AG08395 (cell line): ENCODE data around the gene CREB3L4.
"Not testable (repeated sequence)": the region's sequence is repeated elsewhere in the genome, so short reads cannot be mapped to it uniquely, and the experiment has no call there.

ENCODE experiments used
- DNase-seq: peaks from one replicate; pipeline ENCODE4 v3.0.0; 2012; ENCODE audit warnings: mixed read lengths, low spot score

The CREB3L4 gene

DNA sequence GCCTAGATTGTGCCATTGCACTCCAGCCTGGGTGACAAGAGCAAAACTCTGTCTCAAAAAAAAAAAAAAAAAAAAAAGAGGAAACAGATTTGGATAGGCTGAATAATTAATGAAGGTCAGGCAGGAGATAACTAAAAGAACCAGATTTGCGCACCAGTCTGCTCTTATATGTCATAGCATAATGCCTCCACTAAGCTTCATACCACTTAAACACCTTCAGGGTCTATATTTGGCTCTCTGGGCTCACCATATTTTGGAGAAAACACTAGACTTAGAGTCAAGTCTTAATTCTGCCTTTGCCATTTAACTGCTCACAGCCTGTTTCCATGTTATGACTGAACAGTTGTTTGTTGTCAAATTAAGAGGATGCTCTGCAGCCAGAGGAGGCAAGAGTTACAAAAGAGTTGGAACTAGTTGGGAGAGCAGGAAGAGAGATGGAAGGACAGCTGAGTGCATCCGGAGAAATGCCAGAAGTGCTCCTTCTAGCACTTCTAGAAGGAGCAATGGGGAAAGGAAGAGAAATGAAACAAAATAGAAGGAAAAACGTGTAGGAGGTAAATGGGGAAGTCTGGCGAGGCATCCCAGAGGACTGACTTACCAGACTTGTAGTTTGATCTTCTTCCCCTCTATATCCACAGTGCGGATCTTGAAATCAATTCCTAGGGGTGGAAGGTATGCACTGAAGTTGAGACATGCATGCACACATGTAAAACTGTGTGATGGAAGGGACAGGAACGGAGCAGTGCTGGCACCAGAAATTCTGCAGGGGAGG lies 16.6 kb downstream of the CREB3L4 start:
- DNase-seq = no peak

DNA sequence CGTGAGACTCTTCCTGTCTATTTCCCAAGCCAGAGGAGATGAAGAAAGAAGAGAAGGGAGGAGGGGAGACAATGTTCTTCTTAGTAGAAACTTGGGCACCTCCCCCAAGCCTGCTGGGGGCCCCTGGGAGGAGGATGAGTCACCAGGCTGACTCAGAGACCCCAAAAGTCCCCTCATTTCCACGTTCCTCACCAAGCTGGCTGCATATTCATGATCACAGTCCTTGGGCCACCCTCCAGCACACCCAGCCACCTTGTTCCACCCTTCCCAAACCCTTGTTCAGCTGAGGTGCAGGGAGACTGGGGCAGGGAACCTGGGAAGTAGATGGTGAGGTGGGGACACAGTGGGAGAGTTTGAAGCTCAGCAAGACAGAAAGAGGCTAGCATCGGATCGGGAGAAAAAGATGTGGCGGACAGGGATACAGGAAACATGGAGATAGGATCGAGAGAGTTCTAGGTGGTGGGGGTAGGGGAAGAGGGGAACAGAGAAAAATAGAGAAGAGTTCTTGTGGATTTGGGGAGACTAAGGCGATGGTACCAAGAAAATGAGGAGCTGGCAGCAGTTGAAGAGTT lies 17.7 kb downstream of the CREB3L4 start:
- peak; percentile 67 for DNase-seq

DNA sequence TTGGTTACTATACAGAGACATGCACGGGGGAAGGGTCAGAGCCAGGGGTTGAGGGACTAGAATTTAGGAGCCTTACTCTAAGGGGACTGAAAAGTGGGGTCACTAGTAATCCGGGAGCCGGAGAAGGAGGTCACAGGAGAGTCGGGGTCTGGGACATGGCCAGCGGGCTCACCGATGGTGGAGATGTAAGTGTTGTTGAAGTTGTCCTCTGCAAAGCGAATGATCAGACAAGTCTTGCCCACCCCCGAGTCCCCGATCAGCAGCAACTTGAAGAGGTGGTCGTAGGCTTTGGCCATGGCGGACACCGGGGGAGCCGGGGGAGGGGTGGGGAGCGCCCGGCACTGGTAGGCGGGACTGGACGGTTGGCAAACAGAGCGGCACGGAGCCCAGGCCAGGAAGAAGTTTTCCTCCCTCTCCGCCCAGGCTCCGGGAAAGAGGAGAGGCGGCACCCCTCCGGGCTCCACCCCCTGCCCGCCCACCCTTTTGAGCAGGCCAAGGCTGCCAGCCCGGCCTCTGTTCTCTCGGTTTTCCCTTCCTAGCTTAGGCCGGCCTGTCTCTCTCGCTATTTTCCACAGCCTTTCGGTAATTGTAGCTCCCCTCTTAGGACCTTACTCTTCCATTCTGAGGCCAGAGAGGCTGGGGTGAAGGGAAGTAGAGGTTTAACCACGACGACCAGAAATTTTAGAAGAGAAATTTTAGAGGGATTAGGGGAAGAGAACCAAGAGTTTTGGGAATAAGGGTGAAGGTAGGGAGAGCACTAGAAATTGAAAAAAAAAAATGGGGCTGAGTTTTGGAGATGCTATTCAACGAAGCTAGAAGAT lies 18.4 kb downstream of the CREB3L4 start, which contains the start of gene RAB13:
Gene RAB13 (minus strand): TSS at position 399 of the 821 bp plus-strand sequence. CDS start 103 bp downstream, at position 296.
- DNase-seq = peak; percentile 95

DNA sequence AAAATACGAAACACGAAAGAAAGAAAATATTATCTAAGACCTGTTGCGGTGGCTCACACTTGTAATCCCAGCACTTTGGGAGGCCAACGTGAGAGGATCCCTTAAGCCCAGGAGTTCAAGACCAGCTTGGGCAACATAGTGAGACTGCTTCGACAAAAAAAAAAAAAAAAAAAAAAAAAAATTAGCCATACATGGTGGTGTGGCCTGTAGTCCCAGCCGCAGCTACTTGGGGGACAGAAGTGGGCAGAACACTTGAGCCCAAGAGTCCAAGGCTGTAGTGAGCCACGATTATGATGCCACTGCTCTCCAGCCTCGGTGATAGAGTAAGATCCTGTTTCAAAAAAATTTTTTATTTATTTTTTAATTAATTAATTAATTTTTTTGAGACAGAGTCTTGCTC lies 19.9 kb downstream of the CREB3L4 start:
- DNase-seq = no peak

DNA sequence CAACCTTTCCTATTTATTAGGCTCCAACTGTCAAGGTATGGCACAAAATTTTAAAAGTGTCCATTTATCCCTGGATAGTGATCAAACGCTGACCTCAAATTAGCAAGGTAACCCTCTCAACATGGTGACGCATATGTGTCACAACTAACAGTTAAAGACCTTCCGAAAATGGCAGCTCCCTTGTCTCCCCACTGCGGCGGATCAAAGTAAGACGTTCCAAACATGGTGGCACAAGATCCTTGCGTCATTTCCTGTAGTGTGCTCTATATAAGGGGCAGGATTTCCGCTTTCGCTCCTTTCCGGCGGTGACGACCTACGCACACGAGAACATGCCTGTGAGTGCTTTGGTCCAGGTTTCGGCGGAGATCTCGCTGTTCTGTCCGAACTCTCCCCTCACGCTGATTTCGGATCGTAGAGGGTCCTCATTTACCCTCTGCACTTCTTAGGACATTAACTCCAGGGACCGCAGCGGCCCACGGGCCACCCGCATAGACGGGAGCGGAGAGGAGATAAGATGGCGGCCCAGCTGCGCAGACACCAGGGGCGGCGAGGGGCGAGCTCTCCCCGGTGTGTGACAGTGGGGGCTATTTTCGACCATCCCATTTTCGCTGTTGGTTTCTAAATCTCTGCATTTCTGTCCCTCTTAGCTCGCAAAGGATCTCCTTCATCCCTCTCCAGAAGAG lies 22.9 kb downstream of the CREB3L4 start, which contains the start of gene RPS27:
Gene RPS27 (plus strand): TSS at position 295 of the 683 bp plus-strand sequence. CDS start 35 bp downstream, at position 330.
- DNase-seq = peak; percentile 97

DNA sequence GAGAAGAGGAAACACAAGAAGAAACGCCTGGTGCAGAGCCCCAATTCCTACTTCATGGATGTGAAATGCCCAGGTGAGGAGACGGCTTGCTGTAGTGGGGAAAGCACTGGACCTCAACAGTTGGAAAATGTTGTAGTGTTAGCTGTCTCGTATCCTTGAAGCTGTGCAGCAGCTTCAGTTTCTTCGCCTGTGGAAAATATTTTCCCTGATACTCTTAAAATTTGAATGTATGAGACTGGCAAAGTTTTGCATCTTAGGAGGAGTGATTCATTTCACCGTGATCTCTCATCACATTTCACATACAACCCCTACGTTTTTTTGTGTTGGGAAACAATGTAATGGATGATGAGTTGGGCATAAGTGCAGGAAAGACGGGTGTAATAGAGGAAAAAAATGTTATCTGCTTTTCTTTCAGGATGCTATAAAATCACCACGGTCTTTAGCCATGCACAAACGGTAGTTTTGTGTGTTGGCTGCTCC lies 23.5 kb downstream of the CREB3L4 start:
- no peak for DNase-seq

- DNase-seq = no peak
These were observed 24.1 kb downstream of the CREB3L4 start for GRCh38 chr1:153991806-153992205.

GRCh38 chr1:153995202-153995601 lies 27.5 kb downstream of the CREB3L4 start:
- no peak for DNase-seq

GRCh38 chr1:153995640-153996039 lies 27.9 kb downstream of the CREB3L4 start:
- DNase-seq = no peak

DNA sequence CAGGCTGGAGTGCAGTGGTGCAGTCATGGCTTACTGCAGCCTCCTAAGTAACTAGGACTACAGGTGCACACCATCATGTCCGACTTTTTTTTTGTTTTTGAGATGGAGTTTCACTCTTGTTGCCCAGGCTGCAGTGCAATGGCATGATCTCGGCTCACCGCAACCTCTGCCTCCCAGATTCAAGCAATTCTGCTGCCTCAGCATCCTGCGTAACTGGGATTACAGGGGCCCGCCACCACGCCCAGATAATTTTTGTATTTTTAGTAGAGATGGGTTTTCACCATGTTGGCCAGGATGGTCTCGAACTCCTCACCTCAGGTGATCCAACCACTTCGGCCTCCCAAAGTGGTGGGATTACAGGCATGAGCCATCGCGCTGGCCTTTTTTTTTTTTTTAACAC lies 29.2 kb downstream of the CREB3L4 start:
- not testable (repeated sequence) for DNase-seq

- no peak for DNase-seq
These were observed 32.7 kb downstream of the CREB3L4 start for GRCh38 chr1:154000420-154000819.

DNA sequence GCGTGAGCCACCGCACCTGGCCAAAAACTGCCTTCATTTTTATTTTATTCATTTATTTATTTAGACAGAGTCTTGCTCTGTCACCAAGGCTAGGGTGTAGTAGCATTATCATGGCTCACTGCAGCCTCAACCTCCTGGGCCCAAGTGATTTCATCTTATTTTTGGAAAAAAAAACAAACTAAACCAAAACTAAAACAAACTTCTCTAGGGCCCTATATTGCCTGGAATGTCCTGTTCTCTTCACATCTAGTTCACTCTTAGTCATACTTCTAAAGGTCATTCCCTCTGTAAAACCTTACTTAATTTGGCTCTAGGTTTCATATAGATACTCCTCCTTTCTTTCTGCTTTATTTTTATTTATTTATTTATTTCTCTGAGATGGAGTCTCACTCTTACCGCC lies 38.4 kb downstream of the CREB3L4 start:
- no peak for DNase-seq

DNA sequence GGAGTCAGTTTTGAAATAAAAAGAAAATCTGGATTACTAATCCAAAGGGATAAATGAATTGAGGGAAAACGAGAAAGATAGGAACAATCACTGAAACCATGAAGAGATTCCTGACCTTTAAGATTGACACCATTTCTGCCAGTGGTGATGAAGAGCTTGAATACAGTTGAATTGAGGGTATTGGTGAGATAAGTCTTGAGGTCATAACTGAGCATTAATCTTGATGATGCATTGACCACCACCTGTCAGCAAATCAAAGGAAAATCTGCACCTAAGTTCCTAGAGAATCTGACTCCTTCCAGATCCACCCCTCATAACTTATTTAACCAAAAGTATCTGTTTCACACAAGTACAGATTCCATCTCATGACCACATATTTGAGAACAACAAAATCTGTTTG lies 44.4 kb downstream of the CREB3L4 start:
- no peak for DNase-seq

DNA sequence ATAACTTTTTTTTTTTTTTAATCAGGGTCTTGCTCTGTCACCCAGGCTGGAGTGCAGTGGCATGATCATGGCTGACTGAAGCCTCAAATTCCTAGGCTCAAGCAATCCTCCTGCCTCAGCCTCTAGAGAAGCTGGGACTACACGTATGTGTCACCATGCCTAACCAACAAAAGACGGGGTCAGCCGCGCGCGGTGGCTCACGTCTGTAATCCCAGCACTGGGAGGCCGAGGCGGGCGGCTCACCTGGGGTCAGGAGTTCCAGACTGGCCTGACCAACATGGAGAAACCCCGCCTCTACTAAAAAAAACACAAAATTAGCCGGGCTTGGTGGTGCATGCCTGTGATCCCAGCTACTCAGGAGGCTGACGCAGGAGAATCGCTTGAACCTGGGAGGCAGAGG lies 44.8 kb downstream of the CREB3L4 start:
- DNase-seq = not testable (repeated sequence)

- peak; percentile 40 for DNase-seq
These were observed 46.6 kb downstream of the CREB3L4 start for GRCh38 chr1:154014154-154014907.

GRCh38 chr1:154019269-154019668 lies 51.6 kb downstream of the CREB3L4 start:
- no peak for DNase-seq

- no peak for DNase-seq
These were observed 52.2 kb downstream of the CREB3L4 start for GRCh38 chr1:154019940-154020339.
